Measurements from ENCODE around the gene FAM180A. TPM values are rescaled to one million over a fixed set of nuclear protein-coding genes. Genes with fewer than 3 reads are reported as not detected.

The FAM180A gene
- total and polyA plus RNA-seq, 2 of the 8 experiments (the other 6 are each of a cell fraction or from before 2014, with no cell fraction given) = not detected

GRCh38 chr7:135717693-135718092 is 30.9 kb downstream of the FAM180A start:
- no peak overlapping the region for H2BK20ac ChIP-seq (ENCODE audit: low read length)
- H3K27ac ChIP-seq (ENCODE audit: low read depth, low read length) = no peak overlapping the region
- TF ChIP-seq POLR2A (IDR thresholded peaks at IDR 0.05; ENCODE audit: control extremely low read depth in 1 of 2, low read depth in 2 of 2, low read length in 2 of 2) (no peak), GTF2F1 (IDR thresholded peaks at IDR 0.05; ENCODE audit: borderline replicate concordance, low read depth, low read length) (no peak), SP4 (IDR thresholded peaks at IDR 0.05; ENCODE audit: low read length) (no peak), CHD2 (IDR thresholded peaks at IDR 0.05; ENCODE audit: low read length) (no peak), RXRA (IDR thresholded peaks at IDR 0.05; ENCODE audit: insufficient read depth, low read depth, low read length) (no peak), BCL11A (IDR thresholded peaks at IDR 0.05; ENCODE audit: low read depth in 2 of 2, low read length in 2 of 2) (no peak), EP300 (IDR thresholded peaks at IDR 0.05; ENCODE audit: borderline replicate concordance in 1 of 2, low read depth in 2 of 2, low read length in 2 of 2) (no peak)

More at GRCh38 chr7:135717693-135718092, 30.9 kb downstream of the FAM180A start:
- Histone ChIP-seq H2AK5ac (ENCODE audit: low read depth, low read length) (no peak overlapping the region), H4K91ac (replicated peaks; ENCODE audit: insufficient read length, low read length) (no peak overlapping the region), H3K18ac (ENCODE audit: extremely low read depth, low read length) (no peak overlapping the region), H4K8ac (ENCODE audit: extremely low read depth, insufficient read depth, low read length) (no peak overlapping the region), H3K79me2 (ENCODE audit: control insufficient read depth in 1 of 2, insufficient read depth in 2 of 2, low read length in 2 of 2) (no peaks in the 10 kb centered on the region), H3K4me2 (ENCODE audit: insufficient read depth in 1 of 2, low read depth in 2 of 2, low read length in 2 of 2) (no peak overlapping the region), H3K4me1 (replicated peaks in 1 of 4; ENCODE audit: control insufficient read depth in 3 of 4, insufficient read depth in 4 of 4, low read length in 3 of 4) (peaks cover 0 to 8% (median under 1%) of the 10 kb centered on the region in 4 experiments; a peak in 2 of 7 replicates), H3K14ac (ENCODE audit: insufficient read length) (no peak overlapping the region), H2BK120ac (replicated peaks; ENCODE audit: low read depth, low read length) (no peak overlapping the region), H3K9ac (replicated peaks in 1 of 4; ENCODE audit: extremely low read depth in 1 of 4, low read depth in 3 of 4, low read length in 3 of 4) (no peak overlapping the region), H2BK15ac (ENCODE audit: low read length) (no peak overlapping the region), H2BK12ac (ENCODE audit: low read depth, low read length) (no peak overlapping the region), H3K79me1 (ENCODE audit: low read depth, low read length) (no peaks in the 10 kb centered on the region), H3K23ac (ENCODE audit: insufficient read length) (no peak overlapping the region), H4K5ac (ENCODE audit: insufficient read length, low read depth, low read length) (no peak overlapping the region), H3K27me3 (replicated peaks in 1 of 4; ENCODE audit: control insufficient read depth in 3 of 4, extremely low read depth in 1 of 4, insufficient read depth in 3 of 4, low read length in 3 of 4) (no peaks in the 10 kb centered on the region), H4K20me1 (replicated peaks in 1 of 2; ENCODE audit: control insufficient read depth in 1 of 2, insufficient read depth in 2 of 2, low read length in 2 of 2) (peaks cover 0 to 5% of the 10 kb centered on the region in 2 experiments), H2BK5ac (ENCODE audit: low read depth, low read length) (no peak overlapping the region), H3K36me3 (ENCODE audit: control insufficient read depth in 2 of 4, insufficient read depth in 4 of 4, low read length in 3 of 4) (no peaks in the 10 kb centered on the region), H3K23me2 (ENCODE audit: low read depth, low read length) (peaks cover 6% of the 10 kb centered on the region; the same call in 1 of the 2 replicates), H2AFZ (ENCODE audit: low read length) (no peak overlapping the region), H3K4ac (replicated peaks; ENCODE audit: insufficient read length, low read depth, low read length) (no peak overlapping the region), H3K56ac (replicated peaks; ENCODE audit: insufficient read length, low read depth, low read length) (no peak overlapping the region), H3K9me3 (ENCODE audit: insufficient read depth in 2 of 2, low read depth in 1 of 2, low read length in 1 of 2) (no peaks in the 10 kb centered on the region), H3K4me3 (ENCODE audit: extremely low read depth in 1 of 4, insufficient read depth in 2 of 4, low read depth in 3 of 4, low read length in 4 of 4) (no peak overlapping the region)
- FAIRE-seq = no peak
- DNase-seq (ENCODE audit: low read depth in 1 of 2, low spot score in 2 of 2) = no peak
- ChIA-PET POLR2A (ENCODE audit: partially characterized antibody) (interaction anchor here (0.9 kb wide), 1 partner anchor 11 kb away, joined by 4 read pairs; no protein-coding TSS in a partner anchor), CTCF (ENCODE audit: partially characterized antibody) (interaction anchor here (0.6 to 4.0 kb wide), 8 partner anchors 9 to 98 kb away, joined by 3 to 23 read pairs (median 4); partner anchors contain the start of genes SLC13A4 and STMP1)
- 58% methylated on average over 3 of the region's 3 CpGs; no CpG with 5 or more reads in 1 of the 2 experiments for whole genome bisulfite sequencing, 2 experiments (ENCODE audit: extremely low coverage in 1 of 2, insufficient coverage in 1 of 2, insufficient read length in 1 of 2, insufficient replicate concordance in 2 of 2, low coverage in 1 of 2, low lambda C conversion rate in 2 of 2, missing lambda C conversion rate in 1 of 2)
